Measurements from ENCODE around the gene USP4. TPM values are rescaled to one million over a fixed set of nuclear protein-coding genes. Genes with fewer than 3 reads are reported as not detected.

The USP4 gene
- total RNA-seq, 1 experiment from 2014 or later = 31.7 TPM

- H3K4me2 ChIP-seq (ENCODE audit: low read length) = peak overlapping the region; percentile 40
- intact Hi-C loops (cut with micrococcal nuclease) = no loop called here
Observed at GRCh38 chr3:49378249-49378895, 38.5 kb upstream of the USP4 start.

More at GRCh38 chr3:49378249-49378895, 38.5 kb upstream of the USP4 start:
- TF ChIP-seq EGR1 (IDR thresholded peaks at IDR 0.05; ENCODE audit: low read depth) (no peak), JUND (IDR thresholded peaks at IDR 0.05) (no peak), EZH2phosphoT487 (IDR thresholded peaks at IDR 0.05; ENCODE audit: borderline replicate concordance) (no peak), REST (IDR thresholded peaks at IDR 0.05; ENCODE audit: low read depth) (no peak), SP1 (IDR thresholded peaks at IDR 0.05; ENCODE audit: low read depth) (no peak), CTCF (IDR thresholded peaks at IDR 0.05 in 2 of 3, conservative IDR thresholded peaks at IDR 0.05 in 1 of 3; ENCODE audit: borderline replicate concordance in 1 of 3, insufficient read depth in 1 of 3, low read depth in 2 of 3, low read length in 2 of 3) (no peak), POLR2A (IDR thresholded peaks at IDR 0.05; ENCODE audit: borderline replicate concordance, extremely low read depth, insufficient read depth, insufficient read length) (no peak), EZH2 (IDR thresholded peaks at IDR 0.05) (no peak), CEBPB (IDR thresholded peaks at IDR 0.05; ENCODE audit: low read depth) (no peak), RAD21 (IDR thresholded peaks at IDR 0.05; ENCODE audit: low read depth) (no peak), ZFX (IDR thresholded peaks at IDR 0.05) (no peak), ATF3 (IDR thresholded peaks at IDR 0.05) (no peak), YY1 (IDR thresholded peaks at IDR 0.05; ENCODE audit: extremely low read depth, insufficient replicate concordance, low read depth, low read length) (no peak), TCF7L2 (IDR thresholded peaks at IDR 0.05; ENCODE audit: borderline replicate concordance, extremely low read depth, insufficient read depth, insufficient read length) (no peak), ZNF274 (IDR thresholded peaks at IDR 0.05; ENCODE audit: low read depth, low read length) (no peak), POLR2AphosphoS5 (IDR thresholded peaks at IDR 0.05; ENCODE audit: low read depth, low read length) (no peak)
- no TSS peak for BruUV-seq (replicated peaks)
- H3K4me3 ChIP-seq (replicated peaks in 1 of 2; ENCODE audit: low read depth in 1 of 2, low read length in 2 of 2) = no peak overlapping the region
- RAD21 ChIA-PET (ENCODE audit: low non-redundant PET in 1 of 2, low total read pairs in 2 of 2, uncharacterized antibody in 2 of 2, unreplicated experiment in 2 of 2) = no interaction called here
- ATAC-seq (peak; percentile 73), DNase-seq (ENCODE audit: low read depth, low spot score) (no peak)
- H4K20me1 ChIP-seq (ENCODE audit: insufficient read depth) = peaks cover 12% of the 10 kb centered on the region; the same call in 1 of the 2 replicates
- POLR2A ChIA-PET = interaction anchor here (0.7 kb wide), 1 partner anchor 19 kb away, joined by 4 read pairs; no protein-coding TSS in a partner anchor
- peaks cover 100% of the 10 kb centered on the region for H3K79me2 ChIP-seq (ENCODE audit: insufficient read depth, low read length)
- peaks cover 28 to 34% of the 10 kb centered on the region in 2 experiments for H3K4me1 ChIP-seq (ENCODE audit: control insufficient read depth in 1 of 2, insufficient read depth in 2 of 2, low read length in 2 of 2)
- H3K9ac ChIP-seq (ENCODE audit: low read length) = no peak overlapping the region
- H3K36me3 ChIP-seq (ENCODE audit: control insufficient read depth in 1 of 2, insufficient read depth in 2 of 2, low read length in 2 of 2) = peaks cover 6 to 17% of the 10 kb centered on the region in 2 experiments; a peak in 3 of 4 replicates
- no peak overlapping the region for H2AFZ ChIP-seq (ENCODE audit: low read depth, low read length, poor library complexity, severe bottlenecking)
- peak overlapping the region; percentile 45; the same call in 1 of the 2 replicates for H3K27ac ChIP-seq (ENCODE audit: low read depth, low read length)
- CTCF ChIA-PET = no interaction called here
- H3K9me2 ChIP-seq (ENCODE audit: insufficient read depth) = no peaks in the 10 kb centered on the region
- no peaks in the 10 kb centered on the region for H3K27me3 ChIP-seq (ENCODE audit: insufficient read depth, low read length)
- H3K9me3 ChIP-seq (ENCODE audit: control insufficient read depth in 1 of 2, insufficient read depth in 1 of 2, low read depth in 1 of 2, low read length in 2 of 2) = no peaks in the 10 kb centered on the region
